Measurements from ENCODE around the gene TMEM255B.

The TMEM255B gene

DNA sequence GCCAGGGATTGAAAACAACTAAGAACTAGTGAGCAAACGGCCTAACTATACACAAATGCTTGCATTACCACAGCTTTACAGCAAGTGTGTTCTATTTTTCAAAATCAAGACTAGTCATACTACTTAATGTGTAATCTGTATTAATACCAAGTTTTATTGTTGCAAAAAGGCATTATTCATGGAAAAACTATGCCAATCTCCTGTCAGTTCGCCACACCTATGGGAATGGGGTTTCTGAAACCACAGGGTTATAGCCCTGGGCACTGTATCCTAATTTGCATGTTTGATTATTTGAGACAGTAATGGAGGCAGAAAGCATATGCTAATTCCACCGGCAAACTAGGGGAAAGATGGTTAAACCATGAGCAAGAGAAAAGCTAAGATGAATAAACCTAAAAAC, 90.5 kb downstream of the TMEM255B start:
- peak; percentile 60 for DNase-seq (ENCODE audit: low spot score)

GRCh38 chr13:113849981-113850721, 91.1 kb downstream of the TMEM255B start:
- no peak for DNase-seq (ENCODE audit: low spot score)

DNA sequence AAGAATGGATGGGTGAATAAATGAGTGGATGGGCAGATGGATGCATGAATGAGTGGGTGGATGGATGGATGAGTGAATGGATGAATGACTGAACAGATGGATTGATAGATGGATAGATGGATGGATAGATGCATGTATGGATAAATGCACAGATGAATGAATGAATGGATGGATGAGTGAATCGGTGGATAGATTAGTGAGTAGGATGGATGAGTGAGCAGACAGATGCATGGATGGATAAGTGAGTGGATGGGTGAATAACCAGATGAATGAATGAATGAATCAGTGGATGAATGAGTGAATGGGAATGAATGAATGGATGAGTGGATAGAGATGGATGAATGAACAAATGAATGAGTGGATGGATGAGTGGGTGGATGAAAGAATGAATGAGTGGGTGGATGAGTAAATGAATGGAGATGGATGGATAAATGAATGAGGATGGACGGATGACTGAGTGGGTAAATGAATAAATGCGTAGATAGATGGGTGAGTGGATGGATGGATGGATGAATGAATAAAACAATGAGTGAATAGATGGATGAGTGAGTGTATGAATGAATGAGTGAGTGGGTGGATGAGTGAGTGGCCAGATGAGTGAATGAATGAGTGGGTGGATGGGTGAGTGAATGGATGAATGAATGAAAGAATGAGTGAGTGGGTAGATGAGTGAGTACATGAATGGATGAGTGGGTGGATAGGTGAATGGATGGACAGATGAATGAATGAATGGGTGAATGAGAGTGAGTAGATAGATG, 91.9 kb downstream of the TMEM255B start:
- no peak for DNase-seq (ENCODE audit: low spot score)

DNA sequence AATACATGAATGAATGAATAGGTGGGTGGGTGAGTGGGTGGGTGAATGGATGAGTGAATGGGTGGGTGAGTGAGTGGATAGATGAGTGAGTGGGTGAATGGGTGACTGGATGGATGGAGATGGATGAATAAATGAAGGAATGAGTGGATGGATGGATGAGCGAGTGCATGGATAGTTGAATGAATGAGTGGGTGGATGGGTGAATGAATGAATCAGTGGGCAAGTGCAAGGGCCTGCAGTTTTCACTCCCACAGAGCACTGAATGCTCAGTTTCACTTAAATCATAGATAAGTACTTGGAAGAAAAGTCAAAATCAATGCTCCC, 92.4 kb downstream of the TMEM255B start:
- DNase-seq (ENCODE audit: low spot score): no peak

GRCh38 chr13:113851826-113852535, 93.0 kb downstream of the TMEM255B start:
- no peak for DNase-seq (ENCODE audit: low spot score)

DNA sequence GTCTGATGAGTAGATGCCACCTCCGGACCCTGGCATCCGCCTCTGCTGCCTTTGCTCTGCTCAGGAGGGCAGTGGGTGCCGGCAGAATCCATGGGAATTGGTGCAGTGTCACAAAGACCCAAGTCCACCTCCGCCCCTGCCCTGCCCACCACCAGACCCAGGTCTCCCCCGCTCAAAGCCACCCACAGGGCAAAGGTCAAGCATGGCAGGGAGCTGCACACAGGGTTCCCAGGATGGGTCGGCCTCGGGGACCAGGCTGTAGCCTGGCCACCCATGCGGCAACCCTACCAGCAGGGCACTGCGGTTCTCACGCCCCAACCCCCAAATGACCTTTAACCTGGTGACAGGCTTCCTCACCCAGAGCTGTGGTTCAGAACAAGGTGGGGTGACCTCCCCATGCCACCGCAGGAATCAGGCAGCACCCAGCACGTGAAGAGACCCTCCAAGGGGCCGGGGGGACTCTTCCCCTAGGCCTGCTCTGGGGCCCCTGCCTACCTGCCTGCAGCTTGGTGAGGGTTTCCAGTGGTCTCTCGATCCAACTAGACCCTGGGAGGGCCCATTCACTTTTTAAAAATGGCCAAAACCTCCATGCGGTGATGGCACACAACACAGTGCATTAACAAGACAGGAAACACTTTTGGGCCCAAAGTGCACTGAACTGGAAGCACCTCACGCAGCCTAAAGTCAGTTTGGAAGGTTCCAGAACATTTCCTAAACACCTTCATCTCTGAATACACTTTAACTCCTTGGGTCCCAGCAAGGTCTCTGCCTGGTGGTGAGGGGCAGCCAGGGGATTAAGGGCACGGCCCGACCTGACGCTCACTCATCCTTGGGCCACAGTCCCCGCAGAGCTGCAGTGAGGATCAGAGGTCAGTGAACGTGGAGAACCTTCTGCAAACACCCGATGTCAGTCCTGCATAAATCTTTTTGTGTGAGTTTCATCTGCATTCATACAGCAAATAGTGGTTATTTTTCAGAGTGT, 93.8 kb downstream of the TMEM255B start:
- no peak for DNase-seq (ENCODE audit: low spot score)

GRCh38 chr13:113853518-113854237, 94.7 kb downstream of the TMEM255B start:
- DNase-seq (ENCODE audit: low spot score): no peak

DNA sequence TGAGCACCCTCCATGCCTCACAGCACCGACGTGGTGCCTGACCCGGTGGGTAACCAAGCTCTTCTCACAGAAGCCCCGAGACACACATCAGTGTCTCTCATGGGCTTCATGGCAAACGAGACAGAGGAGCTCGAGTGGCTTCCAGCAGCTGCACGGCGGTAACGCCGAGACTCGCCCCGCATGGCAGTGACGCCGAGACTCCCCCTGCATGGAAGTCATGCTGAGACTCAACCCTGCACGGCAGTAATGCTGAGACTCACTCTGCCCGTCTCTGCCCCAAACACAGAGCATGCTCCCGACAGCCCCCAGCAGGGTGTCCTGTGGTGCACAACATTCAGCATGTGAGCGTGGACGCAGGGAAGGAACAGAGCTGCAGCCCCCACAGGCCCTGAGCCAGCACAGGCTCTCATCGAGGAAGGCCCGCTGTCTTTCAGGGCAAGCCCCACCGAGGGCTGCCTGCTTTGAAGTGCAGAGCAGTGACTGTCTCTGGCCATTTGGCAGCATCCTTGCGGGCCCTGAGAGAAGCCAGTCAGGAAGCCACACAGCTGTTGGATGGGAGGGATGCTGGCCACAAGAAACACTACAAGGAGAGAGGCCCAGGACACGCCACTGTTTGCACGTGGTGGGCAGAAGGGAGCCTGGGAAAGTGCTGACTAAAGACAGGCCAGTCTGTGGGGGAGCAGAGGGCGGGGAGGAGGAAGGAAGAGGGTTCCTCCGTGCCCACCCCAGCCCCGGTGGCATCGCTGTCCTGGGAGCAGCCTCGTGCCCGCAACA, 95.4 kb downstream of the TMEM255B start:
- DNase-seq (ENCODE audit: low spot score): no peak

DNA sequence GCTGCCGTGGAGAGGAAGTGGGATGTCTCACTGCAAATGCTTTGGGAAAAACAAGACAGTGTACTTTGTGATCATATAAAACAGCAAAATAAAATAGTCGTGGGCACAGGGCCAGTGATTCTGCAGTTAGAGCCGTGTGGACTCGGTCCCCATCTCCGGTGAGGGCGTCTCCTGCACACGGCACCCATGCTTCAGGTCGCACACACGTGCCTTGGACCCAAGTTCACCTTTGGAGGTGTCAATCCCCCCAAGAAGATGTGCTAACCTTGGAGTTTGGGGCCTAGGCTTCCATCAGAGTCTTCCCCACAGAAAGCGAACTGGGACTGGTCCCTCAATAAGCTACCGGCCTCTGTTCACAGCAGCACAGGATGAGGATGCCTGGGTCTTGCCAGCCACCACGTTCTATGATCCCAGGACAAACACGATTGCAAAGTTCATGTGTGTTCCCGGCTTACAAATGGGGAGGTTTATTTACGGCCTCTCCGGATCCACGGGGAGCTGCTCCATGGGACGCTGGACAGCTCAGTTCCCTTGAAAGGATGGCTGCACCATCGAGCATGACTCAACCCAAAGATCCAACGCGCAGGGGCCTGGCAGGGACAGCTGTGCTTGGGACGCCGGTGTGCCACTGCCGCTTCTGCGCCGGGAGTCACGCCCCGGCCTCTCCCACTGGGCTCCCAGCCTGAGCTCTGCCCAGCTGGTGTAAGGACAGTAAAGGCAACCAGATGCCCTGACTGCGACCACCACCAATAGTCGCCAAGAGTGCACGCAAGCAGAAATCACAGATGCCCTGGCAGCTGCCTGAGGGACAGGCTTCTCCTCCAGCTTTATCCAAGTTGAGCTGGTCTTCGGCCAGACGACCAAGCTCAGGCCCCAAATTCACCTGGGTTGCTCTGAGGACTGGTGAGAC, 96.2 kb downstream of the TMEM255B start:
- peak; percentile 64 for DNase-seq (ENCODE audit: low spot score)

GRCh38 chr13:113855931-113856715, 97.1 kb downstream of the TMEM255B start:
- peak; percentile 48 for DNase-seq (ENCODE audit: low spot score)

DNA sequence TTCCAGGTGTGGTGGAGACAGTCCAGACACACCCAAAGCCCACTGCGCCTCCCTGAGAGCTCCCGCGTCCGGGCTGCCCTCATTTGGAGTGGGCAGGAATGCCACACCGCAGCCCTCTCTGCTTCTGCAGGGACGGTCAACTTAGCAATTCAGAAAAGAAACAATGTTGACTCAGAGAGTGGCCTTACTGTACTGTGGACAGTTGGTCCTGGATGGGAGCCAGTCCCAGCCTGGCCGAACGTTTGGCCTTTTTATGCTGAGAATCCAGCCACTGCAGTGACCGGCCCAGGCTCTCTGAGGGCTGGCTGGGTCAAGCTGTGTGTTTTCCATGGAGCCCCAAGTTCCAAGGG, 97.7 kb downstream of the TMEM255B start:
- peak; percentile 39 for DNase-seq (ENCODE audit: low spot score)

DNA sequence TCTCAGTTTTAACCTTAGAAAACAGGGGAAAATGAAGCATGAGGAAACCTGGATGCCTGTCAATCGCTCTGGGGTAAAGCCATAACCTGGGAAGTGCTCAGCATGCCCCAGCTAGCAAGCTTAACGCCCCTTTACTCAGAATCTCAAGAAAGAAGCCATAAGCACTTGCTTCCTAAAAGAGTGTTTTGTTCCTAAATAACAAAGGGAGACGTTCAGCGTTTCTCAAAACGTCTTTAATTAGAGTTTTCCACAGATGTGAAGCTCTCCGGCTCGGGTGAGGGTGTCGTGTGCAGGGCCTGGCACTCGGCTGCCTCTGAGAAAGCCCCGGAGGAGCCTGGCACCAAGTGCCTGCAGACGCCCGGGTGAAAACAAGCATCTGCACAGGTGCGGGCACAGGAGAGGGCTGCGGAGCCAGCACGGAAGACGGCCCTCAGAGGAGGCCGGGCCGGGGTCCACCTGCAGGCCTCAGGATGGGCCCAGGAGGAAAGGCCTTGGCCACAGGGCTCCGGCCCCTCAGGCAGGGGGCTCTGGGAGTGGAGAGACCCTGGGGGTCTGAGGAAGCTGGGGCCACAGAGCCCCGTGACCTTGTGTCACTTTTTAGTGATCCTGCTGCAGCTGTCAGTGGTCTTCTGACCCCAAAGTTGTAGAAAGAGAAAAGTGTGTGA, 98.6 kb downstream of the TMEM255B start:
- DNase-seq (ENCODE audit: low spot score): no peak

- no peak for DNase-seq (ENCODE audit: low spot score)
Measured at GRCh38 chr13:113859311-113860050, 100.5 kb downstream of the TMEM255B start.

- DNase-seq (ENCODE audit: low spot score): peak; percentile 81
Measured at GRCh38 chr13:113860051-113860664, 101.1 kb downstream of the TMEM255B start.

- DNase-seq (ENCODE audit: low spot score): peak; percentile 39
Measured at GRCh38 chr13:113860665-113861432, 101.8 kb downstream of the TMEM255B start.

DNA sequence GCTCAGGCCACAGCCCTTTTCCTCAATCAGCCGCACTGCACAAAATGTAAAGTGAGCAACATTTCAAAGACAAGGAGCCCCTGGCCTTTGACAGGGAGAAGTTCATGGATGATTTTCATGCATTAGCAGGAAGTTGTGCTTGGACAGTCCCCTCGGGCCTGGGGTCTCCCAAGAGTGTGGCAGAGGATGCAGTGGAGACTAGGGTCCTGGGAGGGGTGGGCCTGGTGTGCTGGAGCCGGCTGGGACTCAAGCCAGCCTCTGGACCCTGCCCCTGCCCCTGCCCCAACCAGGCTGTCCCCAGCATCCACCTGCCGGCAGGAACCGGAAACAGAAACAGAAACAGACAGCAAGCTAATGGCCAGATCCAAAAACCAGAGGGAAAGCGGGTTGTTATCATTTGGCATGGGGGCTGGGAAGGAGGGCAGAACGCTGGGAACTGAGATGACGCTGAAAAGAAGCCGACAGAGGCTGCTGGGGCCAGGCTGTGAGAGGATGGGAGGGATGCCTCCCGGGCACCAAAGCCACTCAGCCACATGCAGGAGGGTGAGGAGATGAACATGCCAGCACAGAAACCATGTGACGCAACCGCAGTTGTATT, 102.5 kb downstream of the TMEM255B start:
- DNase-seq (ENCODE audit: low spot score): peak; percentile 46
